Measurements from ENCODE around the gene FAM229A.
"Not testable (repeated sequence)": the region's sequence is repeated elsewhere in the genome, so short reads cannot be mapped to it uniquely, and the experiment has no call there.

FAM229A gene

GRCh38 chr1:32377541-32378220 lies 15.4 kb upstream of the FAM229A start:
- DNase-seq (ENCODE audit: low spot score) = no peak

GRCh38 chr1:32376199-32376598 lies 13.9 kb upstream of the FAM229A start:
- DNase-seq (ENCODE audit: low spot score) = no peak

- no peak for DNase-seq (ENCODE audit: low spot score)
Measured at GRCh38 chr1:32373996-32374592, 11.8 kb upstream of the FAM229A start.

GRCh38 chr1:32372149-32372756 lies 10.0 kb upstream of the FAM229A start:
- no peak for DNase-seq (ENCODE audit: low spot score)

GRCh38 chr1:32367912-32368635 lies 5.8 kb upstream of the FAM229A start:
- no peak for DNase-seq (ENCODE audit: low spot score)

- DNase-seq (ENCODE audit: low spot score) = no peak
Measured at GRCh38 chr1:32365445-32365844, 3.2 kb upstream of the FAM229A start.

- no peak for DNase-seq (ENCODE audit: low spot score)
Measured at GRCh38 chr1:32364836-32365235, 2.6 kb upstream of the FAM229A start.

GRCh38 chr1:32363713-32364112 lies 1.4 kb upstream of the FAM229A start:
- DNase-seq (ENCODE audit: low spot score) = no peak

- DNase-seq (ENCODE audit: low spot score) = no peak
Measured at GRCh38 chr1:32361674-32362473, 411 bp downstream of the FAM229A start.

GRCh38 chr1:32361308-32361673 lies 994 bp downstream of the FAM229A start:
- DNase-seq (ENCODE audit: low spot score) = no peak

GRCh38 chr1:32358435-32358834 lies 3.9 kb downstream of the FAM229A start:
- no peak for DNase-seq (ENCODE audit: low spot score)

- DNase-seq (ENCODE audit: low spot score) = no peak
Measured at GRCh38 chr1:32357614-32358013, 4.7 kb downstream of the FAM229A start.

GRCh38 chr1:32356478-32356877 lies 5.8 kb downstream of the FAM229A start:
- DNase-seq (ENCODE audit: low spot score) = no peak

GRCh38 chr1:32355778-32356177 lies 6.5 kb downstream of the FAM229A start:
- not testable (repeated sequence) for DNase-seq (ENCODE audit: low spot score)

GRCh38 chr1:32353886-32354570 lies 8.3 kb downstream of the FAM229A start:
- DNase-seq (ENCODE audit: low spot score) = no peak

GRCh38 chr1:32353431-32353830 lies 8.9 kb downstream of the FAM229A start:
- no peak for DNase-seq (ENCODE audit: low spot score)

GRCh38 chr1:32352831-32353383 lies 9.4 kb downstream of the FAM229A start:
- DNase-seq (ENCODE audit: low spot score) = no peak

- DNase-seq (ENCODE audit: low spot score) = no peak
Measured at GRCh38 chr1:32352239-32352745, 10.0 kb downstream of the FAM229A start.

GRCh38 chr1:32351399-32352238 lies 10.7 kb downstream of the FAM229A start:
- DNase-seq (ENCODE audit: low spot score) = peak; percentile 89

- no peak for DNase-seq (ENCODE audit: low spot score)
Measured at GRCh38 chr1:32350785-32351398, 11.4 kb downstream of the FAM229A start.

Measured in cerebellar cortex (tissue), 1 donor.